Left hindlimb (tissue), 1 donor: ENCODE results near the gene CPSF7.
"Not testable (repeated sequence)": the region's sequence is repeated elsewhere in the genome, so short reads cannot be mapped to it uniquely, and the experiment has no call there.

Experiments used
- DNase-seq: peaks from one replicate; pipeline ENCODE4 v3.0.0-alpha.2; 2018

CPSF7 gene

DNA sequence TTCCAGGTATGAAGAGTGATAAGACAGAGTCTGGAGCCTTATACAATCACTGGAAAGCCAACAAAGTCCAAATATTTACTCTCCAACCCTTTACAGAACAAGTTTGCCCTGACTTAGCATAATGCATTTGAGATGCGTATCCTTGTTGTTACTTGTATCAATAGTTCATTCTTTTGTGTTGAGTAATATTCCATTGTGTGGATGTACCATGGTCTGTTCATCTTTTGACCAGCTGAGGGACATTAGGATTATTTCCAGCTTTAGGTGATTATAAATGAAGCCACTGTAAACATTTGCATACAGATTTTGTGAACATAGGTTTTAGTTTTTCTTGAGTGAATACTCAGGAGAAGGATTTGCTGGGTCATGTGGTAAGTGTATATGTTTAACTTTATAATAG lies 9.8 kb upstream of the CPSF7 start:
- DNase-seq: no peak

DNA sequence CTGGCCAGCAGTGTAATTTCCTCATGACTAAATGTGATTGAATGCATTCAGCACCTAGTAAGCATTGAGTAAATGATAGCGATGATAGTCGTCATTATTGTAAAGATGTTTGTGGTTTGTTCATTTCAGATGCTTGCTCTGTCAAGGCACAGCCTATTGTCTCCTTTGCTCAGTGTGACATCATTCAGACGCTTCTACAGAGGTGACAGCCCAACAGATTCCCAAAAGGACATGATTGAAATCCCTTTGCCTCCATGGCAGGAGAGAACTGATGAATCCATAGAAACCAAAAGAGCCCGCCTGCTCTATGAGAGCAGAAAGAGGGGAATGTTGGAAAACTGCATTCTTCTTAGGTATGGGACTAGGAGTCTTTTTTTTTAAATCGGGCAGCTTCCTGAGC lies 7.7 kb upstream of the CPSF7 start:
- DNase-seq: no peak

DNA sequence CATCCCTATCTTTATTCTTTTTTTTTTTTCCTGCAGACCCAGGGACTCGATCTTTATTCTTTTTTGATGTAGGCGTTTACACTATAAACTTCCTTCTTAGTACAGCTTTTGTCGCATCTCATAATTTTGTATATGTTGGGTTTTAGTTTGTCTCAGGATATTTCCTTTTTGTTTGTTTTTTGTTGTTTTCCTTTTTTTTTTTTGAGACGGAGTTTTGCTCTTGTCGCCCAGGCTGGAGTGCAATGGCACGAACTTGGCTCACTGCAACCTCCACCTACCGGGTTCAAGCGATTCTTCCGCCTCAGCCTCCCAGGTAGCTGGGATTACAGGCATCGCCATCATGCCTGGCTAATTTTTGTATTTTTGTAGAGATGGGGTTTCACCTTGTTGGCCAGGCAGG lies 1.1 kb upstream of the CPSF7 start:
- DNase-seq: not testable (repeated sequence)

DNA sequence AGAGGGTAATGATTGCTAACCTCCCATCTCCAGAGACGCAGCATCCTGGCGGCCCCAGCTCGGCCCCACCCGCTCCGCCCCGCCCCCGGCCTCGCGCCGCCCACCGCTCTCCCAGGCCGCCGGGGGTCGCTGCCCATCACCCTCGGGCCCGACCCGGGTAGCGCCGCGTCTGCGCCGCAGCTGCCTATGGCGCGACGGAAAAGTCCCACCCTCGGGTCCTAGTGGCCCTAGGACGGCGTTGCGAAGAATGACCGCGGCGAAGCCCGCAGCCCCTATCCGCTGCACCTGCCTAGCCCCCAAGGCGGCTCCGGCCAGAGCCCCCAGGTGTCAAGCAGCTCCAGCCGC lies 457 bp downstream of the CPSF7 start:
- DNase-seq: peak; percentile 87

DNA sequence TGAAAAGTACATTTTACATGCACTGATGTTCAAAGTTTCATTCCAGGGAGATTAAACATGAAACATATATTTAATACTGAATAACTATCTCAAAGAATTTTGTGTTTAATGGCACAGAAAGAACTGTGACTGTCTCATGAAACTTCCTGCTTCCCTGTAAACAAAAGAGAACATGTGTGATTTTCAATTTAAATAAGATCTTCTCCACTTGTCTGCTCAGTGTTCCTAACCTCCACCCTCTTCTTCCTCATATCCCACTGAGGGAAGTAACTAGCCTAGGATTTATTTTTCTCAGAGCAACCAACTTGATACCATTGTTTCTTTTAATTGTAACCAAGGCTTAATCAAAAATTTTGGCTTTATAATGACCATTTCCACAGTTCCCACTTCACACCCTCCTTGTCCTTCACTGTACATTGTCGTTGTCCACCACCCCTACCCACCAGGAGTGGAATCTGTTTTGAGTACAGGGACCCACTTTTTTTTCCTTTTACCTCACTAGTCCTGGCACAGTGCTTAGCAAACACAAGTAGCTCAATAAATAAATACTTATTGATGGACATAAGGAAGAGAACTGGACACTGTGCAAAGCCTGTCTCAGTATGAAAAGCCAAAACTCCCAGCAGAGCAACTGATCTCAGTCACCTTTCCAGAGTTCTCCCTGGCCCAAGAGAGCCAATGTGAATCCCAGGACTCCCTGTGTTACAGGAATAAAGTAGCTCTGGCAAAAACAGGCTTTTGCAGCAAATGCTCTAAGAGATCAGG lies 4.2 kb downstream of the CPSF7 start:
- DNase-seq: no peak

DNA sequence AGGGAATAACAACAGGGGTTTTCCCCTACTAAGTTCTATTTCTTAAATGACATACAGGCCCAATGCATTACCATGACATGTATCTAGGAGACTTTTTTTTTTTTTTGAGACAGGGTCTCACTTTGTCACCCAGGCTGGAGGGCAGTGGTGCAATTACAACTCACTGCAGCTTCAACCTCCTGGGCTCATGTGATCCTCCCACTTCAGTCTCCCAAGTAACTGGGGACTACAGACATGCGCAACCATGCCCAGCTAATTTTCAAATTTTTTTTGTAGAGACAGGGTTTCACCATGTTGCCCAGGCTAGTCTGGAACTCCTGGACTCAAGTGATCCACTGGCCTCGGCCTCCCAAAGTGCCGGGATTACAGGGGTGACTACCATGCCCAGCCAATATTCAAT lies 7.5 kb downstream of the CPSF7 start:
- DNase-seq: no peak

DNA sequence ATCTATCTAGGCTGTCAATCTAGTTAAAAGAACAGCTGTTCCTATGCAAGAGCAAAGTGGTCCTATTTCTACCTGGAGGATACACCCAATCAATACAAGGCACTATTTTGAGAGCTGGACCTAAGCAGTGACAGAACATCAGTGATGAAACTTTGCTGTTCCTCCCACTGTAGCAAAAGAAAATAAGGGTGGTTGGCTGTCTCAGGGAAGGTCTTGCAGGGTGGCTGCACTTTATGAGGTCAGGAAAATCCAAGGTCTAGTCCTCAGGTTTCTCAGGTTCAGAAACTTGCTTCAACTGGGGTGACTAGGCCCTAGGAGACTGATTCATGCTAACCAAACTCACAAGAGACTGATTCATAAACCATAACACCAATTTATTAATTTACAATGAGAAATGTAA lies 11.6 kb downstream of the CPSF7 start:
- DNase-seq: no peak

DNA sequence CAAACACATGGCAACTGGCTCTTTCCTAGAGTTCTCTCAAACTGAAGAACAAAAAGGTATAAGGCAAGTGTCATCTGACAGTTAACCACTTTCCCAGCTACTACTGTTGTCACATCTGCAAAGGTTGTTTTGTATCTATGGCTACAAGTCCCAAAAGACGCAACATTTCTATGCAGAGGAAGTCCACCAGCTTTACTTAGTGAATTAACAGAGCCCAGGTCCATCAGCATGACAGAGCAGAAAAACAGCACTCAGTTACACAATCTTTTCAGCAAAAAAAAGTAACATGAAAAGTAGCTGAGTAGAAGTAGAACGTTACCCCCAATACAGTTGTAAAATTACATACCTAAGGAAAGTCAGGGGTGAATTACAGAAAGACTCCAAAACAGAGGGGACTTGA lies 12.1 kb downstream of the CPSF7 start:
- no peak for DNase-seq

DNA sequence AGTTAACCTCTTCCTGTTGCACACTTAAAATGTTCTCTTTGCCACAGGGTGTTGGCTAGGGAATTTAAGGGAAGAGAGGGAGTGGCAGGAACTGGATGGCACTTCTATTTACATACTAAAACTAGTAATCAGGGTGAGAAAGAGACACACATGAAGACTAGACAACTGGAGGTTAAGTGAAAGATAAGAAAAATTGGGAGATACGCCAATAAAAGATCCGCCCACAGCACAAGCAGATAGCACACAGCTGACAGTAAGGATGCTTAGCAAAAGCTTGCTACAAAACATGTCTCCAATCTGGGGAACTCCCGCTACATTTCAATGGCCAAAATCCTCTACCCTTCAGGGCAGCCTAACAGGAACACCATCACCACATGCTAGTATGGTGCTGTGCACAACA lies 12.8 kb downstream of the CPSF7 start:
- DNase-seq: no peak

DNA sequence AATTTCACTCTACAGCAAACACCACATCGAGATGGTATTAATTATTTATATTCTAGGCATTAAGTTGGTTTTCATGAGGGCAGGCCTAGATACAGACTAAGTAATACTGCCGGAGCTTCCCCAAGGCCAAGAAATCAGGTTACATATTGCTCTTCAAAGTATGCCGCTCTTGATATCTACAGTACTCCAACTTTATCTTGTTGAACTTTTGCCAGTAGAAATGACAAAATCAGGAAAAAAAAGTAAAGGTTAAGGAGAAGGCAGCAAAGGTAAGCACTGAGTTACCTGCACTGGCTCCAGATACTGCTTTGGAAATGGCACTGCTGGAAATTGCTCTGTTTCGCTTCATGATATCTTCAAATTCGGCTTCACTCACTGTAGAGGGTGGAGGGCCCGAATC lies 14.4 kb downstream of the CPSF7 start:
- DNase-seq: no peak

DNA sequence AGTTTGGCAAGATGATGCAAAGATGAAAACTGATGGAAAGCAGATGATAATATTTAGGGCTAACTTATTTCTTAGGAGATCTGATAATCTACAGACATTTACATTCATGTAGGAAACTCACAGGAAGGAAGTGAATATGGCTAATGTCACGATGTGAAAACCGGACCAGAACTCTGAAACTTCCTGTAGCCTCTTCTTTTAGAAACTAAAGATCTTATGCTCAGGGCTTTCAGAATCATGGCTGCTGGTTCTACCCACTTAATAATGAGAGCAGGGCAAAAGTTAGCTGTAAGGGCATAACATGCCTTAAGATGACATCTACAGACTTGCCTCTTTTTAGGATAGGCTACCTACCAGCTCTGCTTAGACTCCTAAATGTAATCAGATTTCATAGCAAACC lies 15.2 kb downstream of the CPSF7 start:
- DNase-seq: no peak

DNA sequence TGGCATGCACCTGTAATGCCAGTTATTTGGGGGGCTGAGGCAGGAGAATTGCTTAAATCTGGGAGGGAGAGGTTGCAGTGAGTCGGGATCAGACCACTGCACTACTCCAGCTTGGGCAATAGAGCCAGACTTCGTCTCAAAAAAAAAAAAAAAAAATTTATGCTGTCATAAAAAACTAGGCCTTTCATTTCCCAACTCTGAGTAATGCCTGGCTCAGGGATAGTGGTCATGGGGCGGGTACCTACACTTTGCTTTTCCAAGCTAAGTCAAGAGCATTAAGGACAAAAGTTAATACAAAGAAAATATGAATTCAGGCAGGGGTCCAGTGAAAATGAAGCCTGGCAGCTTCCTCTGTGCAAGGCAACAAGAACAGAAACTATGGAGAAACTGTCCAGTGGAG lies 16.3 kb downstream of the CPSF7 start:
- no peak for DNase-seq

DNA sequence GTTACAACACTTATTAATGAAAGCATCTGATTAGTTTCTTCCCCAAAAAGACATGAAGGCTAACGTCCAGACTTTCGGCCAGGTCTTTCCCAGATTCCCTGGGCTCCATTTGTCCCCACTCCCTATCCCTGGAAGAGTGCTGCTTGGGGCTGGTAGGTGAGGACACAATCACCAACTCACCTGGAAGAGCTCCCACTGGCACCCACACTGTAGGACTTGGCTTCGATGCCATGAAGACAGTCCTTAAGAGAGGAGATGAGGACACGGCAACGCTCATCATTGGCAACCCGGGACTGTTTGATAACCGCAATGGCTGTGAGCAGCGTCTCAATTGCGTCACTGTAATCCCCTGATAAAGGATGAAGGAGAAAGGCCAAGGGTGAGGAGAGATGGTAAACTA lies 18.2 kb downstream of the CPSF7 start:
- no peak for DNase-seq

DNA sequence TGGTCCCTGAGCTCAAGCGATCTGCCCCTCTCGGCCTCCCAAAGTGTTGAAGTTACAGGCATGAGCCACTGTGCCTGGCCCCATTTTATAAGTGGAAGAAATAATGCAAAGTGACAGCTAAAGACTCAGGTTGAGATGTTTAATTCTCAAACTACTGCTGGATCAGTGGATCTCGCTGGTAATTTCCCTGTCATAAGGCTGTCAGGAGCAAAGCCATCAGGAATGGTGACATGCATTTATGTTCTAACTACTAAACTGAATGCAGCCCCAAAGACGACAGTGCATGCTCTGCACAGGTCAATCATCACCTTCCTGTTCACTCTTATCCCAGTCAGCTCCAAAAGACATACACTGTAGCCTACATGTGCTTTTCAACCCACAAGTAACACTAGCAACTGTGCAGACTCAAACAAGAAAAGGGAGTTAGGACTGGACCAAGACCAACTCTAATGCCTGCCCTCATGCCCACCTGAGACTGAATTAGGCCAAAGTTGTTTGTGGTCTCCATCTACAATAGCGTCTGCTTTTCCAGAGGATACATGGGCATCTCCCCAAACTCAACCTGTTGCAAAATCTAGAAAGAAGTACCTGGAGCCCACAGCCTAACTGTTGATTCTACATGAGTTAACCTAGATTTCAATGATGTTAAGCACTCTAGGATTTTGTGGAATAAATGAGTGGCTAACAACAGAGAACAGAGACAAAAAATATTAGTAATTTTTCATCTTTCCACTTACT lies 22.6 kb downstream of the CPSF7 start:
- DNase-seq: no peak

DNA sequence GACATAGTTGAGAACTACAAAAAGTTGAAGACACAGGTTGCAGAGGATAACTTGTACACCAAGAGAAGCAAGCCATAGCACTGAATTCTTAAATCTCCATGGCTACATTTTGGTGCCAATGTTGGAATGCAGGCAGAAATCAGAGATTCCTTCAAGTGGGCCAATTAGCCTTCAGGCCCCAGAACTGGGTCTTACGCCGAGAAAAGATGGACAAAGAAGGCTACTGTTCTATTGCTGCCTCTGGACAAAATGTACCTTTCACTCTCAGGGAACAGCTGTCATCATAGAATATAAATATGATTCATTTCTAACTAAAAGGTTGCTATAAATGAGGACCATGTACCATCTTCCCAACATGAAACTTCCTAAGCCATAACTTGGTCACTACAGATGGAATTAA lies 23.7 kb downstream of the CPSF7 start:
- no peak for DNase-seq

DNA sequence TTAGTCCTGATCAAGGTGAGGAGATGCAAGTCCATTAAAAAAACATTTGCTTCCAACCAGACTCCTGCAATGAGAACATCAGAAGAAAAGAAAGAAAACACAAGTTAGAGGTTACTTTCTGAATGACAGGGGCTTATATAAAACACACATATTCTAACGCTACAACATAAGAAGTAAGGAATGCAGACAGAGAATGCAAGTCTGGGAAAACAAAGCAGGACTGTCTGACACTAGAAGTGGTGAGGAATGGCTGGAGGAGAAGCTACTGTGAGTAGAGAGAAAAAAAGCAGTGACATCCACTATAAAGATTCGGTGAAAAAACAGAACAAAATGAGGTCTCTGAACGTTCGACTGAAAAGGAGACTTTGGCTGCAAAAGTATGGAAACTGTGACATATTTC lies 25.1 kb downstream of the CPSF7 start:
- no peak for DNase-seq

DNA sequence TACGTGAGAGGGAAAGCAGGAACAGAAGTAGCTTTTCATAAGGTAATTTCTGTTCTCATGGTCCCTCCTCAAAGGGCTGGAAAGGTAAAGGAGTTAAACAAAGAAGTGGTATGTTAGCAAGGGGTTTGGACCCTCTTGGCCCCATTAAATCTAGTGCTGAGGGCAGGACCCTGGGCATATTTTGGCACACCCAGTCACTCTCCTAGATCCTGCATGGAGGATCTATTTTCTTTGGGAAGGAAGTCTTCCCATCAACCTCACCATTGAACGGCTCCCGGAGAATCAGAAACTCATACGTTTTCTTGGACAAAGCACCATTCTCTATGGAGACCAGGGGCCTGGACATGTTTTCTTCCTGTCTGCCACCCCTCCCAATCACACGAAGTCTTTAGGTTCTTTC lies 25.7 kb downstream of the CPSF7 start:
- no peak for DNase-seq

DNA sequence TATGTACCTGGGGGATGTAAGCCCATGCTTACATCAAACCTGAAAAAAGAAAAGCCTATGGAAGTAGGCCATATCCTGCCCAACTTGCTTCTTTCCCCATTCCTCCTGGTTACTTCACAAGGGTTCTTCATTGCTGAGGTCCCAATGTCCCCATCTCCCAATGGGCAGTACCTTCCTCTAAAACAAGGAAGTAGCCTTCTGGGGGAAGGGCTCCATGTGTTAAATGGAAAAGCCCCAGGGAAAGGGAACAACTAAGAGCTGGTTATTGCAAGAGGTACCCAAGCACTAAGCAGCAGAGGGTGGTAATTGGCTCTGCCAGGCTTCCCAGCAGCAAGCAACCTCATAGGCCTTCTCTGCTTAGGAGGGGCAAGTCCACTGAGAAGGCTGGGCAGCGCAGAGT lies 26.1 kb downstream of the CPSF7 start:
- no peak for DNase-seq

DNA sequence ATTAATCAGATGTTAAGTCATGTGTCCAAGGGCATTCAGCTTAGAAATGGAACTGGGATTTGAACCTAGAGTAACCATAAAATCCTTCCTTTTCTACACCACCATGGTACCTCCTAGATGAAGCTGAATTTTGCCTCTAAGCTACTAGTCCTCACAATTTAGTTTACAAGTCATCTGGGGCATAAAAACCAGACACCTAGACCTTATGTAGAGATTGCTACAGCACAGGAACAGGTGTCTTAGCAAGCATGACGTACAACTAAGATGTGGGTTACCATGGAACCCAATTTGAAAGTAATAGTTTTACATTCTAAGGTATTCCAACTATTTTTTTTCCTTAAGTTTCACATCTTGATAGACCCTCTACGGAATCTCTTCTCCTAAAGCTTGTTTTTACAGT lies 28.2 kb downstream of the CPSF7 start:
- DNase-seq: no peak

DNA sequence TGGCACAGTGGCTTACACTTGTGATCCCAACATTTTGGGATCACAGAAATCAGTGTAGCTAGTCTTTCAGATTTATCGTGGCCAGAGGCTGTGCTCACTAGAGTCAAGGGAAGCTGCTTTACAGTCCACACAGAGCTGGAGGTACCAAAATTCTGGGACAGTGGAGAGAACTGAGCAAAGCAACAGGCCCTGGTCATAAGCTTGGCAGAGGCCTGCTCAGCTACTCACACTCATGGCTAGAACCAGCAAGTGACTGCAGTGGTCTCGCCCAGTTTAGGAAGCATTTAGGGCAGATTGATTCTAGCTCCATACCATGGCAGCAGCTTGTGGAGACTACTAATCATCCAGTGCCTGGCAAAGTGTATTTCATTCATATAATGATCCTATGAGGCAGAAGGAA lies 28.6 kb downstream of the CPSF7 start:
- no peak for DNase-seq

DNA sequence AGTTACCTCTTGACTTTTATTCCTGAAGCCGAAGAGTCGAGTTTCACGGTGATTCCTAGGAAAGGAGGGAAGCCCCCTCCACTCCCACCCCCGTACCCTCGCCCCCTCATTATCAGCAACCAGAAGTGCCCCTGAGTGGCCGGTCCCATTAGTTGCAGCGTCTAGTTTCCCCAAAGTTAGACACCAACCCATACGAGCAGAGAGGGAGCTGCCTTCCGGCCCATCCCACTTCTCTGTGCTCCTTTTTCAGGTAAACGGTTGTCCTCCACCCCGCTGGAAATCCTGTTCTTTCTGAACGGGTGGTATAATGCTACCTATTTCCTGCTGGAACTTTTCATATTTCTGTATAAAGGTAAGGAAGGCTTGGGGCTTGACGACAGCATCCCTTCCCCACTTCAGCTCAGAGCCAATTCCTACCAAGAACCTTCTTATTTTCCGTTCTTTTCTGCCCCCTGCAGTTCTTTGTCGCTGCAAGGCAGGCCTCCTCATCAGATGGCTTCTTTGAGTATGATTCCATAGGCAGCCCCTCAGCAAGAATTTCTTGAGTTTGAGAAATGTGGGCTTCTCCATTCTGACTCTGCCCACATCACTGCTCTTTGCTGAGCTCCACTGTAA lies 36.7 kb downstream of the CPSF7 start:
- peak; percentile 34 for DNase-seq

DNA sequence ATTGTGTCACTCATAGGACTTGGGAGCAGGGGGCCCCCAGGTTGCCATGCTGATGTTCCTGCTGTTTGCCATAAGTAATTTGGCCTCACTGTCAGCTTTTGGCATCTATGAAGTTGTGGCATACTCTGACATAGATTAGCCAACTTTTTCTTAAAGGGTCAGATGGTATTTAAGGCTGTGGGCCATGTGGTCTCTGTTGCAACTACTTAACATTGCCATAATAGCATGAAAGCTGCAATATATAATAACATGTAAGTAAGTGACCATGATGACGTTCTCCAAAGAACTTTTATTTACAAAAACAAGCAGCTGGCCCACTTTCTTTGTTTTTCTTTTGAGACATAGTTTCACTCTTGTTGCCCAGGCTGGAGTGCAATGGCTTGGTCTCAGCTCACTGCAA lies 39.6 kb downstream of the CPSF7 start:
- no peak for DNase-seq

DNA sequence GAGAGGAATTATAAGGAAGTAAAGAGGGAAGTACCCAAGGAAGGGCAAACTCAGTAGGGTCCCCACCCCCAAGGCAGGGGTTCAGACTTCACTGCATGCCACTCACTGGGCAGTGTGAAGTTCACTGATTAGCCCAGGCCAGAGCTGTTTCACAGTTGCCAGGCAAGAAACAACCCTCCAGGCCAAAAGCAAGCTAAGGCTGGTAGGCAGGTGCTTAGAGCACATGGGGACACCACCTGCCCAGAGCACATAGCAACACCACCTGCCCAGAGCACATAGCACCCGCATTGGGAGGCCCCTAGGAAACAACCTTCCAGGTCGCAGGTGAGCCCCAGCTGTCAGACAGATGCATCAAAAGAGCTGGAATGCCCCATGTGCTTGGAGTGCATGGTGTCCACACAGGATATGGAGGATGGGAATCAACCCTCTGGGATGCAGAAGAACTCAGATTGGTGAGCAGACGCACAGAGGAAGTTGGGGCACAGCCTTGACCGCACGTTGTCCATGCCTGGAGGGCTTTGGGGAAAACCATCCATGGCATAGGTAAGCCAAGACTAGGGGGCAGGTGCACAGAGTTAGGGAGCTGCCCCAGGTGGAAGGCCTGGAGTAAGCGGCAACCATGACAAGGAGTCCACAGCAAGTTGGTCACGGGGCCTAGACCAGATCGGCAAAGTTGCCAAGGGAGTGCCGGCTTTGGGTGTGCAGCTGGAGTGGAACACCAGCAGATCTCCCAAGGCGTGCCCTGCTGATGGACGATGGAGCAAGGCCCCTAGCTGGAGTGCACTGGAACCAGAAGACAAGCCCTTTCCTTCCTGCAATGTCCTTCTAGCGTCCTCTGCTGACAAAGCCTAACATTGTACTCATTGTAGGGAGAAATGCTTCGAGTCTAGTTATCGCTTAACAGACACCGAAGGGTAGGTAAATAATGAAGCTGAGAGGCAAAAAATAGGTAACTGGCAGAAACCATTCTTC lies 45.2 kb downstream of the CPSF7 start:
- DNase-seq: no peak
